A549 (cell line): ENCODE data around the gene CCDC136.

Experiments
- CHD2 ChIP-seq: fragments of 150-350 bp; IDR thresholded peaks from 2 replicates; pipeline ENCODE4 v1.6.1; 2014; ENCODE audit warnings: low read length; ENCODE audit not compliant: partially characterized antibody
- TF ChIP-seq, protein P1 (sequence below): fragments of >200 bp; sonication (Bioruptor Twin); formaldehyde crosslinking; IDR thresholded peaks from 3 replicates; pipeline ENCODE4 v1.5.1; 2016

DNA sequence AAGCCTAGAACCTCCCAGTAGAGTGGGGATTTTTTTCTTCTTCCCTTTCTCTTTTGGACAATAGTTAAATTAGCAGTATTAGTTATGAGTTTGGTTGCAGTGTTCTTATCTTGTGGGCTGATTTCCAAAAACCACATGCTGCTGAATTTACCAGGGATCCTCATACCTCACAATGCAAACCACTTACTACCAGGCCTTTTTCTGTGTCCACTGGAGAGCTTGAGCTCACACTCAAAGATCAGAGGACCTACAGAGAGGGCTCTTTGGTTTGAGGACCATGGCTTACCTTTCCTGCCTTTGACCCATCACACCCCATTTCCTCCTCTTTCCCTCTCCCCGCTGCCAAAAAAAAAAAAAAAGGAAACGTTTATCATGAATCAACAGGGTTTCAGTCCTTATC, 21.5 kb upstream of the CCDC136 start:
- TF ChIP-seq, protein P1, sequence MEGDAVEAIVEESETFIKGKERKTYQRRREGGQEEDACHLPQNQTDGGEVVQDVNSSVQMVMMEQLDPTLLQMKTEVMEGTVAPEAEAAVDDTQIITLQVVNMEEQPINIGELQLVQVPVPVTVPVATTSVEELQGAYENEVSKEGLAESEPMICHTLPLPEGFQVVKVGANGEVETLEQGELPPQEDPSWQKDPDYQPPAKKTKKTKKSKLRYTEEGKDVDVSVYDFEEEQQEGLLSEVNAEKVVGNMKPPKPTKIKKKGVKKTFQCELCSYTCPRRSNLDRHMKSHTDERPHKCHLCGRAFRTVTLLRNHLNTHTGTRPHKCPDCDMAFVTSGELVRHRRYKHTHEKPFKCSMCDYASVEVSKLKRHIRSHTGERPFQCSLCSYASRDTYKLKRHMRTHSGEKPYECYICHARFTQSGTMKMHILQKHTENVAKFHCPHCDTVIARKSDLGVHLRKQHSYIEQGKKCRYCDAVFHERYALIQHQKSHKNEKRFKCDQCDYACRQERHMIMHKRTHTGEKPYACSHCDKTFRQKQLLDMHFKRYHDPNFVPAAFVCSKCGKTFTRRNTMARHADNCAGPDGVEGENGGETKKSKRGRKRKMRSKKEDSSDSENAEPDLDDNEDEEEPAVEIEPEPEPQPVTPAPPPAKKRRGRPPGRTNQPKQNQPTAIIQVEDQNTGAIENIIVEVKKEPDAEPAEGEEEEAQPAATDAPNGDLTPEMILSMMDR = no peak
- TF ChIP-seq CHD2 = no peak
